Measurements from ENCODE around the gene CTU1.
A peak's percentile ranks its signal among the peaks of the same experiment; 100 is the strongest.

The CTU1 gene

DNA sequence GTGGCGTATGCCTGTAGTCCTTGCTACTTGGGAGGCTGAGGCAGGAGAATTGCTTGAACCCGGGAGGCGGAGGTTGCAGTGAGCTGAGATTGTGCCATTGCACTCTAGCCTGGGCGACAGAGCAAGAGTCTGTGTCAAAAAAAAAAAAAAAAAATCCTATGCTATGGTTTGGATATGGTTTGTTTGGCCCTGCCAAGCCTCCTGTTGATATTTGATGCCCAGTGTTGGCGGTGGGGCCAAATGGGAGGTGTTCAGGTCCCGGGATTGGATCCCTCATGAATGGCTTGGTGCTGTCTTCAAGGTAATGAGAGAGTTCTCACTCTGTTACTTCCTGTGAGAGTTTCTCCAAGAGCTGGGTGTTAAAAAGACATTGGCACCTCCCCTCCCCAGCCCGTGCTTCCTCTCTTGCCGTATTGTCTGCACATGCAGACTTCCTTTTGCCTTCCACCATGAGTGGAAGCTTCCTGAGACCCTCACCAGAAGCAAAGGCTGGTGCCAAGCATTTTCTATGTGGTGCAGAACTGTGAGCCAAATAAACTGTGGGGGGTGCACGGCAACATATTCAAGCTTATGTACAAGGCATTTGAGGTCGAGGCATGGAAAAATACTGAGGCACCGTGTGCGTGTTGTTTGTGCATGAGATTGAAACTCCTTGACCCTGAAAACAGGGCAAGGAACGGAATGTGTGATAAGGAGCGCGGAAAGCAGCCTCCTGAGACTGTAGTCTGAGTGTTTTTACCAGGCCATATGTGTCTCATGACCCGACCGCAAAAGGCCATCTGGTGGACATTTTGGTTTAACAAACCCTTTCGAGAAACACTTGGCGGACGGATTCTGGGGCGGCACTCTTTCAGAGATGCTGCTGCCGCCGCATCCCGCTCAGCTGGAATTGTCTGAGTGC, 23.8 kb upstream of the CTU1 start:
- no peak for DNase-seq (ENCODE audit: low spot score)

DNA sequence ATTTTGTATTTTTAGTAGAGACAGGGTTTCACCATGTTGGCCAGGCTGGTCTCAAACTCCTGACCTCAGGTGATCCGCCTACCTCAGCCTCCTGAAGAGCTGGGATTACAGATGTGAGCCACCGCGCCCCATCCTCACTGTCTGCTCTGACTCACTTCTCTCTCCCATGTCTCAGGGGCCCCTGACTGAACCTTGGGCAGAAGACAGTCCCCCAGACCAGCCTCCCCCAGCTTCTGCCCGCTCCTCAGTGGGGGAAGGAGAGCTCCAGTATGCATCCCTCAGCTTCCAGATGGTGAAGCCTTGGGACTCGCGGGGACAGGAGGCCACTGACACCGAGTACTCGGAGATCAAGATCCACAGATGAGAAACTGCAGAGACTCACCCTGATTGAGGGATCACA, 21.5 kb upstream of the CTU1 start:
- no peak for DNase-seq (ENCODE audit: low spot score)

DNA sequence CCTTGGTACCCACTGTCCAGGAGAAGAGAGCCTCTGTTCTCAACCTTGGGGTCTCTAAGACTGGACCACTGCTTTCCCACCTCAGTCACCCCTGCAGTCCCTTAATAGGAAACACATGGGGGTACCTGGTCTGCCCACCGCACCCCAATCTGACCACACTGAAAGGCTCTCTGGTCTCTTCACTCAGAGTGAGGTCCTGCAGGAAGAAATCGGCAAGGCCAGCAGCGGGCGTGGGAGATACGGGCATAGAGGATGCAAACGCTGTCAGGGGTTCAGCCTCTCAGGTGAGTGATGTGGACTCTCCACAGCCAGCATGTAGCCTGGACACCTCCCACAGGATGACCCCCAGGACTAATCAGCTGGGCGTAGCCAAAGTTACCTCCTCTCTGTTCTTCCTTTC, 20.0 kb upstream of the CTU1 start:
- no peak for DNase-seq (ENCODE audit: low spot score)

DNA sequence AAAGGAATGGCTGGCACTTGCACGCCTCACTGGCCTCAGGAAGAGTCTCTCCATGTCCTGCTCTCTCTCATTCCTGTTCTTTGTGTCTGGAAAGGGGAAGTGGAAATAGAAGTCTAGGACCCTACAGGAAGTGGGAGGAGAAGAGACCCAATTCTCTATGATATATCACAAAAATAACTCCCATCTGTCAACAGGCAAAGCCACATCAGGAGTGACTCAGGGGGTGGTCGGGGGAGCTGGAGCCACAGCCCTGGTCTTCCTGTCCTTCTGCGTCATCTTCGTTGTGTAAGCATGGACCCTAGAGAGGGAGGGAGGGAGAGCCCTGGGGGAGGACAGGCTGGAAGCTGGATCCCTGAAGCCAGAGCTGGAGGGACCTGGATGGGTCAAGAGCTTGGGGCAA, 19.5 kb upstream of the CTU1 start:
- no peak for DNase-seq (ENCODE audit: low spot score)

DNA sequence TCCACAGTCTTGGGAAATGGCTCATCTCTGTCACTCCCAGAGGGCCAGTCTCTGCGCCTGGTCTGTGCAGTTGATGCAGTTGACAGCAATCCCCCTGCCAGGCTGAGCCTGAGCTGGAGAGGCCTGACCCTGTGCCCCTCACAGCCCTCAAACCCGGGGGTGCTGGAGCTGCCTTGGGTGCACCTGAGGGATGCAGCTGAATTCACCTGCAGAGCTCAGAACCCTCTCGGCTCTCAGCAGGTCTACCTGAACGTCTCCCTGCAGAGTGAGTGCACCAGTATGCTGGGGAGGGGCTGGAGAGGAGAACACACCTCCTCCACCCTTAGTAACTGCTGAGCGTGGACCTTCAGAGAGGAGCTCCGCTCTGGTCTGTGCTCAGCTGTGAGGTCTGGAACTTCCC, 18.8 kb upstream of the CTU1 start:
- no peak for DNase-seq (ENCODE audit: low spot score)

DNA sequence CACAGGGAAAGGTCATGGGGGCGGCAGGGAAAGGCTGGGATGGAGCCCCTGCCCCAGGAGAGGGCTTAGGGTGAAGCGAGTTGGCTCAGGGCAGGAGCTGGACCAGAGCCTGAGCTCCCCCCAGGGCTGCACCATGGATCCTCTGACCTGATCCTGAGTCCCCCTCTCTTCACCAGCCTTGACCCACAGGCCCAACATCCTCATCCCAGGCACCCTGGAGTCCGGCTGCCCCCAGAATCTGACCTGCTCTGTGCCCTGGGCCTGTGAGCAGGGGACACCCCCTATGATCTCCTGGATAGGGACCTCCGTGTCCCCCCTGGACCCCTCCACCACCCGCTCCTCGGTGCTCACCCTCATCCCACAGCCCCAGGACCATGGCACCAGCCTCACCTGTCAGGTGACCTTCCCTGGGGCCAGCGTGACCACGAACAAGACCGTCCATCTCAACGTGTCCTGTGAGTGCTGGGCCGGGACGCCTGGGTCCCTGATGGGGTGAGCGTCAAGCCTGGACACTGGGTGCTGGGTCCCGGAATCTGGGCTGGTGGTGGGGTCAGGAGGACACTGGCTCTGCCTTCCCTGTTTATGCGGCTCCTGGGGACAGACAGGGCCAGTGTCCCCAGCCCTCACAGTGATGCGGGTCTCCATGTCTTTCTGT, 17.3 kb upstream of the CTU1 start:
- DNase-seq (ENCODE audit: low spot score) = no peak

DNA sequence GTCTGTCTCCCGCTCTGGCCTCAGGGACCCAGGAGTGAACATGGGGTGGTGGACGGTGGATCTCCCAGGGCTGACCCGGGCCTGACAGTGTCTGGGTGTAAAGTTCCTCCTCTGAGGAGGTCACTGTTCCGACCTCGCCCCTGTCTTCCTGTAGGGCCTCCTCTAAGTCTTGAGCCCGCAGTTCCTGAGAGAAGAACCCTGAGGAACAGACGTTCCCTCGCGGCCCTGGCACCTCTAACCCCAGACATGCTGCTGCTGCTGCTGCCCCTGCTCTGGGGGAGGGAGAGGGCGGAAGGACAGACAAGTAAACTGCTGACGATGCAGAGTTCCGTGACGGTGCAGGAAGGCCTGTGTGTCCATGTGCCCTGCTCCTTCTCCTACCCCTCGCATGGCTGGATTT, 16.5 kb upstream of the CTU1 start, which contains the start of gene SIGLEC9:
Gene SIGLEC9 (plus strand): TSS at position 178 of the 400 bp plus-strand sequence. CDS start 69 bp downstream, at position 247.
- DNase-seq (ENCODE audit: low spot score) = no peak

DNA sequence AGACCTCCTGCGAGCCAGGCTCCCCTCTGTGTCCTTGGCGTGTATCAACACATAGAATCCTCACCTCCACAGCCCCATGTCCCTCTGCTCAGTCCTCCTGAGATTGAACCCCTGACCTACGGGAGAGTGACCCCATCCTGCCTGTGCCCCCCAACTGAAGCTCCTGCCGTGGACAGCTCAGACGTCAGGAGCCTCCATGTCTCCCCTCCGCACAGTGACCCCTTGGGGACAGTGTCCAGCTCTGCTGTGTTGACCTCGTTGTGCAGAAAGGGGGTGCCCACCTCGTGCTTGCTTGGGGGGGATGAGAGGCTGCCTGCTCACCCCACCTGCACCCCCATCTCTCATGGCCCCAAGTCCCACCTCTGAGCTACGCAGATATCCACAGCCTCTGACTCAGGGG, 16.0 kb upstream of the CTU1 start:
- no peak for DNase-seq (ENCODE audit: low spot score)

DNA sequence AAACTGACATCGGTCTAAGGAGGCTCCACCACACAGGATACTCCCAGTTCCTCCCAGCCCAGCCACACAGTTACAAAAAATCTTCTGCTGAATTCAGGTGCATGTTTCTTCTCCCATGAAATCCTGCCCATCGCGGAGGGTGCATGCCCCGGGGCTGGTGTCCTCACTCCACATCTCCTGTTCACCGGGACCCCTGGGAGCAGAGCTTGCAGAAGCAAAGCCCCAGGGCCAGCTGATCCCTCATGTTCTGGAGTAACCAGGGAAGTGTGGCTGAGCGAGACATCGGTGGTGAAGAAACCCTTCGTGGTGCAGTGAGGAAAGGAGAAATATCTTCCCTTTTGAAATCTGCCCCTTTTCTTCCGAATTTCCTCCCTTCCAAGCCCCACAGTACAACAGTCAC, 15.6 kb upstream of the CTU1 start:
- no peak for DNase-seq (ENCODE audit: low spot score)

DNA sequence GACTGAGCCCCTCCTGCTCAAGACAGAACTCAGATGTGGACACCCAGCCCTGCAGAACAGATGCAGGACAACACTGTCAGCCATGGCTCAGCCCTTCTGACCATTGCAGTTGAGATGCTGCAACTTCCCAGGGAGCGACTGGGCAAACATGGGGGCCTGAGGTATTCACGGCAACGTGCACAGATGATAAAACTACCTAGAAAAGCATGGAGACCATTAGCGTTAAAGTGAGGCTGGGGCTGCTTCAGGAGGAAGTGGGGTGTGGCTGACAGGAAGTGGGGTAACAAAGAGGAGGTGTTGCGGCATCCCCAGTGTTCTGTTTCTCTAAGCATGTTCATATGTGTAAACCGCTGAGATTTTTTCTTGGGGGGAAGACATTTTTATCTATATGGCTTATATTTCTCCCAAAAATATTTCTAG, 15.2 kb upstream of the CTU1 start:
- no peak for DNase-seq (ENCODE audit: low spot score)

DNA sequence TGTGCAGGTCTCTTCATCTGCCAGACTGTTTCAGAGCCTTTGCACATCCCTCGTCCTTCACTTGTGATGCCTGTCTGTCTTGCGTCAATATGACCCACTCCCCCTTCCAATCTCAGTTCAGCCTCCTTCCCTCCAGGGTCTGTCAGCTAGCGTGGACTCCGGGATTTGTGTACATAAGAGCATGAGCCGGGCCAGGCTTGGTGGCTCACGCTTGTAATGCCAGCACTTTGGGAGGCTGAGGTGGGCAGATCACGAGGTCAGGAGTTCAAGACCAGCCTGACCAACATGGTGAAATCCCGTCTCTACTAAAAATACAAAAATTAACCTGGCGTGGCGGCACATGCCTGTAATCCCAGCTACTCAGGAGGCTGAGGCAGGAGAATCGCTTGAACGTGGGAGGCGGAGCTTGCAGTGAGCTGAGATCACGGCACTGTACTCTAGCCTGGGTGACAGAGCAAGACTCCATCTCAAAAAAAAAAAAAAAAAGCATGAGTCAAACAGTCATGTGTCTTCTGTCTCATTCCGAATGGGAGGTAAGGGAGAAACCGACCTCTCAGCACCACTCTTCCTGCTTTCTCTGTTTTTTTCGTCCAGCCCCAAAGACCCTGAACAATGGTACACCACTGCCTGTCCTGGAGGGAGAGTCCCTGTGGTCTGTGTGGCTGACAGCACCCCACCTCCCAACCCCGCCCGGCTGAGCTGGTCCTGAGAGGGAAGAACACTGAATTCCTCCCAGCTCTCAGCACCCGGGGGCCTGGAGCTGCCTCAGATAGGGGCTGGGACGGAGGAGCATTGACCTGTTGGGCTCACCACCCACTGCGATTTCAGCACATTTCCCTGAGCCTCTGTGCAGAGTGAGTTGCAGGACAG, 14.1 kb upstream of the CTU1 start:
- no peak for DNase-seq (ENCODE audit: low spot score)

DNA sequence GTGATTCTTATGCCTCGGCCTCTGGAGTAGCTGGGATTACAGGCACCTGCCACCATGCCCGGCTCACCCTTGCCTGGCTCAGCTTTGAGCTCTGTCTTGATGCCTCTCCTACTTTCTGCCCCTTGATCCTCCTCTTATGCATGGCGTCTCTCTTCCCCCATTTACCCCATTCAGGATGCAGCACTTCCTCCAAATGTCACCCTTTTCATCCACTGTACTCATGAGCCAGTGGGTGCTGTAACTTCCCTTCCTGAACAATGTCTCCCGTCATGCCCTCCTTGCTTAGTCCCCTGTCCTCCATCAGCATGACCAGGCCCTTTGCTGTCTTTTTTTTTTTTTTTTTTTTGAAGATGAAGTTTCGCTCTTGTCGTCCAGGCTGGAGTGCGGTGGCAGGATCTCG, 13.0 kb upstream of the CTU1 start:
- DNase-seq (ENCODE audit: low spot score) = no peak

DNA sequence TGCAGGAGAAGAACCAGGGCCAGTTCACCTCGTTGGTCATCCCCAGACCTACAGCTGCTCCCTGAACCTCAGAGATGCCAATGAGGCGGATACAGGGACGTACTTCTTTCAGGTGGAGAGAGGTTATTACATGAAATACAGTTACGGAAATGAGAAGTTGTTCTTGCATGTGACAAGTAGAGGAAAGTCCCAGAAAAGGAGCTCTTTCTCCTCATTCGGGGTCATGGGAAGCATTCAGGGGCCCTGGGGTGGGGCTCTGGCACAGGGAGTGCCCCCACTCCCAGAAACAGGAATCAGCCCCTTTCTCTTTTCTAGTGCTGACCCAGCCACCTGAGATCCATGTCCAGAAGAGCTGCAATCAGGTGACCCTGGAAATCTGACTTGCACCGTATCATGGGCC, 12.0 kb upstream of the CTU1 start:
- no peak for DNase-seq (ENCODE audit: low spot score)

DNA sequence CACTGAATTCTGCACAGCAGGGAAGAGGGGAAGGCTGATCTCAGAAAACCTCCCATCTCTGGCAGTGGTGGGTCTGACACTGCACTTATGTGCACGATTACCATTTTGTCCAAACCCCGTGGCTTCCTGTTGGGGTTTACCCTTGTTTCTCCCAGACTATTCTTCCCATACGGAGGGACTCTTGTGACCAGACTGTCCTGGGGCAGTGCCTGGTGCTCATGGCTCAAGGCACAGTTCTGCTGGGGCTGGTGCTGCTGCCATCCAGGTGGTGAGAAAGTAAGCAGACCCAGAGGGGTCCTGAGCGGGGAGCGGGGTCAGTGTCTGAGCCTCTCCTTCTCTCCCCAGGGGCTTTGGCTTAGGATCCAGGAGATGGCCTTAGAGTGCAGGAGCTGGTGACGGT, 11.4 kb upstream of the CTU1 start:
- no peak for DNase-seq (ENCODE audit: low spot score)

DNA sequence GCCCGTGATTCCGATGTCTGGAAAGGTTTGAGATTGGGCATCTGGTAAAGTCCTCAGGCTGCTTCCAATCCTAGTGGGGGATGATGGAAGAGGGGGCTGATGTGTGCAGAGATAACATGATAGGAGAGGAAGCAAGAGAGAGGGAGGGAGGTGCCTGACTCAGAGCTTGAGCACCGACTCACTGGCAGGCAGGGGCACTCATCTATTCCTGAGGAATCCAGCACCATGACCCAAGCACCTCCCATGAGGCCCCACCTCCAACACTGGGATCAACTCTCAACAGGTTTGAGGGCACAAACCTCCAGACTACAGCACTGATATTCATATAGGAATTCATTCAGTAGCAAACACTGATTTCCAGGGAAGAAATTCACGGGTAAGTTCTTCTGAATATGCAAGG, 10.9 kb upstream of the CTU1 start:
- no peak for DNase-seq (ENCODE audit: low spot score)

DNA sequence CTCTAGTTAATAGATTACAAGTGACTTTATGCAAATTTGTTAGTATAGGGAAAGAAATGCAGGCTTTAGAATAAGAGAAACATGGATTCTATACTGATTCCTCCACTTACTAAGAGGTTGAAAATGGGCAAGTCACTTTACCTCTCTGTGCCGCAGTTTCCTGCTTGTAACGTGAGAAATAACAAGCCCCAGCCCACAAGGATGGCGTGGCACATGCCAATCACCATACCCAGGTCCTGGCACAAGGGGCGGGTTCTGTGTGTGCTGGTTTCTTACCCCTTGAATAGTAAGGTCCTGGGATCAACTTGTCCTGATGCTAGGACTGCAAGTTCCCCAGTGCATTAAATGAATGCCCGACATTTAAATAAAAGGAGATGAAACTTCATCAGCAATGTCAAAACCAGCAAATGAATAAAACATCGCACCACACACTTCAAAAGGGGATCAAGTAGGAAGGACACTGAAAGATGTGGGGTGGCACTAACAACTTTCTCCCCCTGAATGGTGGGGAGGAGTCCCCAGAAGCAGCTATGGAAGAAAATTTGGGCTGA, 8.6 kb upstream of the CTU1 start:
- DNase-seq (ENCODE audit: low spot score) = no peak

DNA sequence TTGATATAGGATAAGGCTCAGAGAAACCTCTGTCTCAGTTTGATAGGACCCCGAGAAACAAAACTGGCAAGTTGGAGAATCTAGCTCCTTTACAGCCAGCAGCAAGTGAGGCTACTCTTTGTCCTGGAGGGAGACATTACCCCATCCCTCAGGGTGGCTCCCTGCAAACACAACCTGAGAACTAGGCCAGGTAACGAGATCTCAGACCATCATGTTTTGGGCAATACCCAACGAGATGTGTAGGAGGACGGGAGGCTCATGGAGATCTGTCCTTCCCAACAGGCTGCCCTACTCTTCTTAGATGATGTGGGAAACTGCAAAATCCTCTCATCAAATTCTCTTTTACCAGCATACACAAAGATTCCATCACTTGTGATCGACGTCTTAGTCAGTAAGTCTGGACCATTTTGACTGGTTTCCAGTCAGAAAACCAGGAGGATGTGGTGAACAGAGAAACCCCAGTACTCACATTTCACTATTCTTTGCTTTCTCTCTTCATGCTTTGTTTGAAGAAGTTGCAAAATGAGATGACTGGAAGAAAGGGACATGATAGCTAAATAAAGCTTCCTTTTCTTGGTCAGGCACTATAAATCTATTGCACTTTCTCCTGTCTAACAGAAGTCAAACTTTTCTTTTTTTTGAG, 6.0 kb upstream of the CTU1 start:
- no peak for DNase-seq (ENCODE audit: low spot score)

DNA sequence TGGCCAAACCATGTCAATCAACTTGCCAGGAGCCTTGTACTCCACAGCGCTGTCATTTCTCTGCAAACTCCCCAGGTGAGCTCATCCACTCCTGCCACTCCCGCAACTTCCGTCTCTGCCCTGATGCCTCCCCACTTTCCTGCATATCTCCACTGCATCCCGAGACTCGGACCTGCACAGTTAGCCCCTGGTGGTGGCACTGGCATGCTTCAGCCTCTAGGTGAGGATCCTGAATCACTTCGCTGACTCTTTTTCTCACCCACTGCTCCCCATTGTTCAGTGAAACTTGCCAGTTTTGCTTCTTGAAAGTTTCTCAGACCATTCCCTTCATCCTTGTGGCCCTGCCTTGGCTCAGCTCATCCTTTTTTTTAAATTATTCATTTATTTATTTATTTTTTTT, 3.4 kb upstream of the CTU1 start:
- no peak for DNase-seq (ENCODE audit: low spot score)

DNA sequence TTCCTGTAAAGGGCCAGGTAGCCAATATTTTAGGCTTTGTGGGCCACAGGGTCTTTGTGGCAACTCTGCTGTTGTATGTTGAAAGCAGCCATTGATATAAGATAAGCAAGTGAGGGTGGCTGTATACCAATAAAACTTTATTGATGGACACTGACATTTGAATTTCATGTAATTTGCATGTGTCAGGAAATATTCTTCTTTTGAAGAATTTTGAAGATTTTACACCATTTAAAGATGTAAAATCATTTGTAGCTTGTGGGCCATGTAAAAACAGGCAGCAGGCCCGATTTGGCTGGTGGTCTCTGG, 2.4 kb upstream of the CTU1 start:
- no peak for DNase-seq (ENCODE audit: low spot score)

DNA sequence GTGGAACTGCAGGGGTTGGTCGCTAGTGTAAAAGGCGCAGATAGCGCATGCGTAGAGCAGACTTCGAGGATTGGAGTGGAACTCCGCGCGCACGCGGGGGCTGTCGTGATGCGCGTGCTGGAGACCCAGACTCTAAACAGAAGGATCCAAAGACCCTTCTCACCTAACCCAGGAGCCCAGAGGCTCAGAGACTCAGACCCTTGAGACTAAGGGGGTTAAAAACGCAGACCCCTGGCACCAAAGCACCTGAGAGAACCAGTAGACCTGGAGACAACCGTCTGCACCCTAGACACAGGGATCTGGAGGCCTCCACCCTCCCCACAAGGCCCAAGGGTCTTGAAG, 567 bp upstream of the CTU1 start:
- no peak for DNase-seq (ENCODE audit: low spot score)

DNA sequence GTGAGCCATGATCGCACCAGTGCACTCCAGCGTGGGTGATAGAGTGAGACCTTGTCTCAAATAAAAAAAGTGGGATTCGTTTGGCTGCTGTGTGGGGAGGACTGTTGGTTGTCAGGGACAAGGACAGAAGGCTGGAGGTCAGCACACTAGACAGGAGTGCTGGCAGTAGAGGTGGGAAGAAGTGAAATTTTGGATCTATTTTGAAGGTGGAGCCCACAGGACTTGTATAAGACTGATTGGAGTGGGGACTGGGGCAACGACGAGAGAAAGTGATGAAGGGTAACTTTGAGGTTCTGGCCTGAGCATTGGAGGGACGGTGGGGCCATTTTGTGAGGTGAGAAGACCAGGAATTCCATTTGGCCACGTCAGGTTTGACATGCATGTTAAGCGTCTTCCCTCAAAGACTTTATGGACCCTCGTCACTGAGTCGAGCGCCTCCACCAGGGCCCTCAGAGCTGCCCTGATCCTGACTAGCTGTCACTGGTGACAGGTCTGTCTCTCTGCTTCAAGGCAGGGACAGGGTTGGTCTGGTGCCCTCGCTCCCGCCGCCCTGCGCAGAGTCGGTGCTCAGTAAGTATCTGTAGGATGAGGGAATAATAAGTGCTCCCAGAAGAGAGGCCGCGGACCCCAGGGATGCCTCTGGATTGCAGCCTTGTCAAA, 673 bp downstream of the CTU1 start:
- DNase-seq (ENCODE audit: low spot score) = peak; percentile 8

DNA sequence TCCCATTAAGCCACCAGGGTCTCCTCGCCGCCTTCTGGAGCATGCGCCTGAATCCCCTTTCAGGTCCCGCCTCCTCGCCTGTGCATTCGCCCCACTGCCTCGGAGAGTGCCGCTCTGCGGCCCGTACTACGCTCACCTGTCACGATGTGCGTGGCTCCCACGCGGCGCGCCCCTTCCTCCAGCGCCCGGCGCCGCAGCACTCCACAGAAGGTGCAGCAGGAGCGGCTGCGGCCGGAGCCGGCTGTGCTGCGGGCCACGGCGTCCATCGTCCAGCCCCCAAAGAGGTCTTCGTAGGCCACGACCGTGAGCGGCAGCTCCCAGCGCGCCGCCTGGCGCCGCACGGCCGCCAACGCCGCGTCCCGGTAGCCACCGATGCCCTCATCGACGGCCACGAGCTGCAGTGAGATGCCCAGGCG, 4.3 kb downstream of the CTU1 start:
- no peak for DNase-seq (ENCODE audit: low spot score)
